ENCODE data around the gene PWP1.

PWP1 gene

GRCh38 chr12:107734139-107734538, 48.5 kb downstream of the PWP1 start:
- DNase-seq (ENCODE audit: low read depth in 1 of 2, low spot score in 1 of 2) = no peak

GRCh38 chr12:107735763-107736162, 50.2 kb downstream of the PWP1 start:
- no peak for DNase-seq (ENCODE audit: low read depth in 1 of 2, low spot score in 1 of 2)

GRCh38 chr12:107736914-107737313, 51.3 kb downstream of the PWP1 start:
- no peak for DNase-seq (ENCODE audit: low read depth in 1 of 2, low spot score in 1 of 2)

- no peak for DNase-seq (ENCODE audit: low read depth in 1 of 2, low spot score in 1 of 2)
Measured at GRCh38 chr12:107748472-107748871, 62.9 kb downstream of the PWP1 start.

GRCh38 chr12:107749083-107749482, 63.5 kb downstream of the PWP1 start:
- DNase-seq (ENCODE audit: low read depth in 1 of 2, low spot score in 1 of 2) = no peak

GRCh38 chr12:107759410-107759809, 73.8 kb downstream of the PWP1 start:
- DNase-seq (ENCODE audit: low read depth in 1 of 2, low spot score in 1 of 2) = peak in 1 of 2 donors; percentile 25

GRCh38 chr12:107760207-107760808, 74.7 kb downstream of the PWP1 start:
- peak in 1 of 2 donors; percentile 17 for DNase-seq (ENCODE audit: low read depth in 1 of 2, low spot score in 1 of 2)

GRCh38 chr12:107760809-107761501, 75.4 kb downstream of the PWP1 start, which contains the start of gene PRDM4:
TSS of gene PRDM4 (minus strand) at chr12:107761137. CDS start at chr12:107760515, 622 bp downstream.
- DNase-seq (ENCODE audit: low read depth in 1 of 2, low spot score in 1 of 2) = peak; percentile 74 to 83

- DNase-seq (ENCODE audit: low read depth in 1 of 2, low spot score in 1 of 2) = no peak
Measured at GRCh38 chr12:107761502-107761904, 75.9 kb downstream of the PWP1 start.
